HEK293 (cell line): ENCODE results near the gene KLK3.

Source experiments
- CTCF ChIP-seq: fragments of 450-650 bp; formaldehyde crosslinking; IDR thresholded peaks from 2 replicates; pipeline ENCODE4 v1.5.1; 2016; ENCODE audit warnings: missing biosample characterization, missing genetic modification characterization
- ZBTB11 ChIP-seq: fragments of 450-650 bp; formaldehyde crosslinking; conservative IDR thresholded peaks from 2 replicates; pipeline ENCODE4 v1.5.1; 2016; ENCODE audit warnings: low read depth, missing biosample characterization, missing genetic modification characterization
- ZNF155 ChIP-seq: fragments of 450-650 bp; formaldehyde crosslinking; IDR thresholded peaks from 2 replicates; pipeline ENCODE4 v1.5.1; 2016; ENCODE audit warnings: missing biosample characterization, missing genetic modification characterization
- ZNF311 ChIP-seq: fragments of 450-650 bp; formaldehyde crosslinking; IDR thresholded peaks from 2 replicates; pipeline ENCODE4 v1.5.1; 2017; ENCODE audit warnings: missing biosample characterization, missing genetic modification characterization, borderline replicate concordance

- TF ChIP-seq CTCF (tag by site-specific recombination) (no peak), ZNF311 (tag by site-specific recombination) (no peak), ZNF155 (tag by site-specific recombination) (no peak), ZBTB11 (tag by site-specific recombination) (no peak)
Observed at GRCh38 chr19:50874211-50874610, 19.5 kb downstream of the KLK3 start.
